A549 treated with AZD9567 at 1 μM for 4 hours (cell line): ENCODE results near the gene SLC1A7. TPM values are rescaled to one million over a fixed set of nuclear protein-coding genes. Genes with fewer than 3 reads are reported as not detected.

Experiments
- total RNA-seq: library from RNA; stranded (reverse); fragments of 200-300 nt; extraction: Qiagen RNA extraction; gene quantifications from 5 replicates; pipeline ENCODE4 v1.2.3, GENCODE V29; 2022; ENCODE audit not compliant: insufficient read depth

SLC1A7 gene
- total RNA-seq, result not detected in 5 replicates

DNA sequence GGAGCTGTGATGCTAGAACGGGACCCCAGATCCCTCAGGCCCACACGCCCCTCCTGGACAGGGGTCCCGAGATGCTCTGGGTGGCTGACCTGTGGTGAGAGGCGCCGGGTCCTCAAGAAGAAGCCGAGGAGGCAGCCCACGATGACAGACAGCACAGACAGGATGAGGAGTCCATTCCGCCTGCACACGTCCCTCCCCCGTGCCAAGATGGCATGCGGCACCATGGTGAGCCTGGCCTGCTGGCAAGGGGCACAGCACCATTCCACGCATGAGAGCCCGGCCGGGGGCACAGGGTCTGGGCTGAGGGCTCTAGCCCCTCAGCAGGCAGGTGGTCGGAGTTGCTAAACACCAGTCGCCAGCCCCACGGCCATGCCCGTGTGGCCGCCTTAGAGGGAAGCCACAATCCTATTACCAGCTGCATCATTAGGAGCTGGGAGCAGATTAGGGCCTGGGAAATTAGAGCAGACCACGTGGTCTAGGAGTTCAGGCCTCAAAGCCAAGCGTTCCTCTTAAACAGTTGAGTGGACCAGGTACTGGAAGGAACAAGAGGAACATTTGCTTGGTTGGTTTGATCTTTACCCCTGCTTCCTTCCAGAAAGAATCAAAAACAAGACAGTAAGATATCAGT lies at the start of gene SLC1A7:
Gene SLC1A7, minus strand, starts transcription at position 413 of the 628 bp plus-strand sequence. Its CDS starts 189 bp downstream, at position 224.

DNA sequence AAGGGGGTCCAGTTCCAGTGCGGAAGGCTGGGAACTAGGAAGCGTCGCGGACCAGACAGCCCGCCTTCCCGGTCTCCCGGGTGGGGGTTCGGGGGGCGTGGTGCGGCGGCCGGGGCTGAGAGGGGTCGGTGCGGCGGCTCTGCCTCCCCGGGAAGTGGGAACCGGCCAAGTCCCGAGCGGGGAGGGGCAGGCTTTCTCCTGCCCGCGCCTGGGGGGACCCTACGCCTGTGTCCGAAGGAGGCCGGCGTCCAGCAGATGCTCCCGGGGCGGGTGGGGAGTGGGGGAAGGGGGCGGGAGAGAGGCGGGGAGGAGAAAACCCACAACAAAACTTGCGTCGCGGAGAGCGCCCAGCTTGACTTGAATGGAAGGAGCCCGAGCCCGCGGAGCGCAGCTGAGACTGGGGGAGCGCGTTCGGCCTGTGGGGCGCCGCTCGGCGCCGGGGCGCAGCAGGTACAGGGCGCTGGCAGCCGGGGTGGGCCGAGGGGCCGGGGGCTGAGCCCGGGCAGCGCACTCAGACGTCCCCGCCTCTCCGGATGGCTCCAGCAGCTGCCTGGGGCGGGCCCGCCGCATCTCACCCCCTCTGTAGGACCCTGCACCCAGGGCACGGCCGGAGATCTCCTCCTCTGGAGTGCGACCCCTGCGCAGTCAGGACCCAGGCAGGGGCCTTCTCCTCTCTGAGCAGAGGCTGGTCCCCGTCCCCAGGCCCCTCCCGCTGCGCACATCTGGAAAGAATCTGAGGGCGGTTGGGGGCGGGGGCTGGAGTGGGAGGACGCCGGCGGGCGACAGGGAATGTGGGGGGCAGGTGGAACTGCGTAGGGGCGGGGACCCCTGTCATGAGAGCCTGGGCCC lies 80.4 kb downstream of the SLC1A7 start, which contains the start of gene PODN:
Gene PODN, plus strand, starts transcription at position 355 of the 849 bp plus-strand sequence. CDS start 7,643 bp downstream, outside the sequence.

Other genes starting within 250 kb of the SLC1A7 start
- gene ECHDC2, start 220.9 kb downstream of the SLC1A7 start, total RNA-seq, result 10.4 to 14.0 TPM (median 10.7 TPM) in 5 replicates
- 45.5 to 98.0 TPM (median 47.0 TPM) in 5 replicates for gene SCP2, start 215.4 kb downstream of the SLC1A7 start, total RNA-seq
- 0.05 TPM in 1 of 5 replicates, not detected in the others for gene PODN, start 80.4 kb downstream of the SLC1A7 start, total RNA-seq
- 10.0 to 14.1 TPM (median 10.3 TPM) in 5 replicates for gene CPT2, start 54.2 kb upstream of the SLC1A7 start, total RNA-seq
- gene CZIB, start 78.0 kb upstream of the SLC1A7 start, total RNA-seq, result 33.2 to 34.6 TPM (median 34.2 TPM) in 5 replicates
- 60.8 to 71.6 TPM (median 65.2 TPM) in 5 replicates for gene MAGOH, start 95.9 kb upstream of the SLC1A7 start, total RNA-seq
- gene LRP8, start 185.4 kb upstream of the SLC1A7 start, total RNA-seq, result 34.7 to 45.3 TPM (median 41.8 TPM) in 5 replicates